ENCODE measurements around the gene CCNJL. TPM values are rescaled to one million over a fixed set of nuclear protein-coding genes. Genes with fewer than 3 reads are reported as not detected.

CCNJL gene
- polyA plus RNA-seq, 5 donors, result 7.9 to 12.7 (median 9.6) TPM

GRCh38 chr5:160230686-160231527, 81.5 kb downstream of the CCNJL start:
- DNase-seq, result no peak

- no peak for DNase-seq
These were observed 83.1 kb downstream of the CCNJL start, which contains the start of gene FABP6 for GRCh38 chr5:160229190-160229742. TSS of gene FABP6 (plus strand) at chr5:160229506. CDS start at chr5:160229558, 52 bp downstream.

GRCh38 chr5:160227012-160227411, 85.4 kb downstream of the CCNJL start:
- DNase-seq, result no peak

- DNase-seq, result no peak
These were observed 91.3 kb downstream of the CCNJL start for GRCh38 chr5:160221082-160221481.

GRCh38 chr5:160219356-160219755, 93.0 kb downstream of the CCNJL start:
- DNase-seq, result no peak

- DNase-seq, result no peak
These were observed 98.8 kb downstream of the CCNJL start for GRCh38 chr5:160213537-160213936.

GRCh38 chr5:160211352-160211751, 101.0 kb downstream of the CCNJL start:
- DNase-seq, result no peak

- DNase-seq, result no peak
These were observed 101.8 kb downstream of the CCNJL start for GRCh38 chr5:160210606-160211005.

- DNase-seq, result no peak
These were observed 102.4 kb downstream of the CCNJL start for GRCh38 chr5:160209917-160210316.

GRCh38 chr5:160207061-160207460, 105.3 kb downstream of the CCNJL start:
- DNase-seq, result no peak

Other genes with a start within 250 kb of the CCNJL start
- gene PWWP2A, start 193.1 kb downstream of the CCNJL start, polyA plus RNA-seq (ENCODE audit: insufficient read depth in 1 of 5, insufficient read length in 5 of 5, low replicate concordance in 1 of 5), result 10 to 100 TPM; 28.8 to 39.9 (median 37.2) TPM
- 1 to 10 TPM in 4 of 5 donors, under 1 TPM in 1; 0.40 to 7.3 (median 4.4) TPM for gene FABP6, start 83.1 kb downstream of the CCNJL start, polyA plus RNA-seq (ENCODE audit: insufficient read depth in 1 of 5, insufficient read length in 5 of 5, low replicate concordance in 1 of 5)
- 1 to 10 TPM; 2.9 to 5.1 (median 3.3) TPM for gene C1QTNF2, start 58.1 kb upstream of the CCNJL start, polyA plus RNA-seq (ENCODE audit: insufficient read depth in 1 of 5, insufficient read length in 5 of 5, low replicate concordance in 1 of 5)
- gene FAM200C, start 87.5 kb upstream of the CCNJL start, polyA plus RNA-seq (ENCODE audit: insufficient read depth in 1 of 5, insufficient read length in 5 of 5, low replicate concordance in 1 of 5), result 10 to 100 TPM; 11.4 to 18.3 (median 15.2) TPM
- 10 to 100 TPM; 45.0 to 72.6 (median 52.4) TPM for gene SLU7, start 106.5 kb upstream of the CCNJL start, polyA plus RNA-seq (ENCODE audit: insufficient read depth in 1 of 5, insufficient read length in 5 of 5, low replicate concordance in 1 of 5)
- 100 to 1,000 TPM in 1 of 5 donors, 10 to 100 TPM in 4; 40.1 to 121 (median 69.5) TPM for gene PTTG1, start 109.3 kb upstream of the CCNJL start, polyA plus RNA-seq (ENCODE audit: insufficient read depth in 1 of 5, insufficient read length in 5 of 5, low replicate concordance in 1 of 5)